Psoas muscle (tissue), 8 donors: ENCODE measurements around the gene SUSD2. TPM values are rescaled to one million over a fixed set of nuclear protein-coding genes. Genes with fewer than 3 reads are reported as not detected.

Experiments used
- ATAC-seq, 4 donors: fragments of 200-7000 bp; cut with Tn5 transposase; one replicate each; pipeline ENCODE4 v1.9.1; 2020; ENCODE audit warnings: moderate library complexity in 3 of 4, mild to moderate bottlenecking in 2 of 4
- DNase-seq, 2 donors: peaks; one replicate each; pipeline ENCODE4 v3.0.0-alpha.2; 2020
- H3K27ac ChIP-seq: fragments of 200-600 bp; one replicate; pipeline ENCODE4 v1.8.0; 2022
- H3K27me3 ChIP-seq, 3 donors: fragments of 200-600 bp in 1 of 3; one replicate each; pipeline versions ENCODE4 v1.6.1 to v1.8.0; 2013 to 2022; ENCODE audit warnings: low read length in 2 of 3, mild to moderate bottlenecking in 2 of 3, moderate library complexity in 1 of 3; ENCODE audit not compliant: insufficient read depth in 3 of 3
- H3K36me3 ChIP-seq, 2 donors: fragments of 200-600 bp in 1 of 2; one replicate each; pipeline versions ENCODE4 v1.6.1 to v1.8.0; 2013 to 2022; ENCODE audit warnings: low read depth in 1 of 2, mild to moderate bottlenecking in 1 of 2, moderate library complexity in 1 of 2; ENCODE audit not compliant: insufficient read depth in 1 of 2
- H3K4me1 ChIP-seq: fragments of 200-600 bp; one replicate; pipeline ENCODE4 v1.8.0; 2022
- H3K4me3 ChIP-seq: fragments of 200-600 bp; one replicate; pipeline ENCODE4 v1.8.0; 2022; ENCODE audit warnings: mild to moderate bottlenecking
- H3K9me3 ChIP-seq: fragments of 200-600 bp; one replicate; pipeline ENCODE4 v1.8.0; 2022
- WGBS, 3 donors: extraction: QIAGEN DNeasy Blood & Tissue Kit; methylation state at CpG; one replicate each; pipeline versions ENCODE4 v1.1.6 to v1.1.7; 2013; 5-methylcytosine and 5-hydroxymethylcytosine counted together
- intact Hi-C, 2 donors: fragments of 100-400 bp; cut with DNase I; formaldehyde crosslinking; loops; one replicate each; pipeline versions ENCODE4 v1.11.0 to v1.14.2; 2022
- polyA plus RNA-seq, 3 donors: library from polyadenylated mRNA; stranded (reverse); fragments of 200-250 nt; gene quantifications; one replicate each; pipeline ENCODE4 v1.2.3, GENCODE V29; 2013
- total RNA-seq, 4 donors: library from RNA; stranded (reverse); fragmentation: NEBNext Ultra II Directional in 2 of 4; extraction: Animal tissue kit (Norgen Biotek cat#: 25700) in 2 of 4; gene quantifications; one replicate each; pipeline versions ENCODE4 v1.2.1 to v1.2.4, GENCODE V29; 2021 to 2023
- TF ChIP-seq, protein P1 (sequence below): fragments of 200-600 bp; IDR thresholded peaks from one replicate; pipeline ENCODE4 v1.8.0; 2022; ENCODE audit warnings: antibody characterized with exemption
- donor health status: healthy with polysubstance abuse.
- donor health status: DM: no; HTN: no; CAD: no; lungs with moderate emphysema.
- donor health status: Bipolar disorder and iron deficiency.
- donor health status: healthy.
- donor health status: DM: yes; HTN: yes; CAD: no.
- donor health status: DM: no; HTN: no; CAD: no.
- donor health status: DM: no; HTN: no; CAD: no.
- donor health status: DM: yes; HTN: yes; CAD: no.

SUSD2 gene
- total and polyA plus RNA-seq, 7 donors: 1.1 to 1.8 (median 1.3) TPM

DNA sequence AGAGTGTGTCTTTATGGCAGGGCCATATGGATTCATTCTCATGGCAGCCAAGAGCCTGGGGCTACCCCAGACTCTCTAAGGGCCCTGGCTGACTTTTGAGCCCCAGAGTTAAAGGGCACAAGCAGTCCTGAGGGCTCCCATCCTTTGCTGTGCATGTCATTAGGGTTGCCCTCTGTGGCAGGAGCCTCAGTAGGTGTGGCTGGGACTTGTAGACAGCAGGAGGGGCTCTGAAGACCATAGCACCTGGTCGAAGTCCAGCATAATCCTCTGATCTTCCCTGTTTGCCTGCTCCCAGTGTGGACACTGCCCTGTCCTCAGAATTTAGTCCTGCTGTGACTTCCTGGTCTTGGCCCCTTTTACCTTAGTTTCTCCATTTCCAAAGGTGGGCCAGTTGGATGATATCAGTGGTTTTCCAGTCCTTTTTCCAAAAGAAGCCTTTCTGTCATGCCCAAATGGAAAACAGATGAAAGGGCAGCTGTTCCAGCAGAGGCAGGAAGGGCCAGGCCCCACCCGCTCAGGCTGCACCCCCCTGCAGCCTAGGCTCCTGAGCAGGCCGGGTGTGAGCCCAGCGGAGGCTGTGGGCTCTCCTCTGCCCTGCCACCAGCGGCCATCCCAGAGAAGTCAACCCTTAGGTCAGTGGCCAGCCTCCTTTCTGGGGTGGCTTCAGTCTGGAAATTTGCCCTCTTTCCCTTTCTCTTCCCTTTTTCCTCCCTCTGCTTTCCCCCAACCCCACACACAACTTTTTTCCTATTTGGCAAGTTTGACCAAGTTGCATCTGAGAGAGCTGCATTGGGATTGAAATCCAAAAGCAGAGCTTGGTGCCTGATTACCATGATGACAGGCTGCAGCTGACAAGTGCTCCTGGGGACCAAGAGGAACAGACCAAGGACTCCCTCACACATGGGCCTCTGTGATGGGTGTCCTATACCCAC lies 32.8 kb upstream of the SUSD2 start:
- WGBS, 3 donors: 61 to 84% (median 79%) methylated on average over 5 of the region's 5 CpGs
- intact Hi-C loops: no loop called here

DNA sequence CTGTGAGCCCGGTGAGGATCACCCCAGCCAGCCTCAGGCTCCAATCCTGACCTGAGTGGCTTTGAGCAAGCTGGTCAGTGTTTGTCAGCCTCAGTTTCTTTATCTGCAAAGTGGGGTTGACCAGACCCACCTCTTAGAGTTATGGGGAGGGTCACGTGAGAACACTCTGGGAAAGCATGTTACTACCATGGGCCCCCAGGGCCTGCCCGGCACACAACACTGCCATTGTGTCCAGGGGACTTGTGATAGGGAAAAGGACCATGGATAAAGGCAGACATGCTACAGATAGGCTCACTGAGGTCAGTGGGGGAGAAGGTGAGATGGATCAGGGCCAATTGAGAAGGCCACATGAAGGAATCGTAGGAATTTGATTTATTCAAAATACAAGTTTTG lies 32.1 kb upstream of the SUSD2 start:
- H3K36me3 ChIP-seq: no peaks in the 10 kb centered on the region
- ATAC-seq (no peak), DNase-seq (no peak)
- H3K4me1 ChIP-seq: peaks cover 27% of the 10 kb centered on the region
- intact Hi-C loops: no loop called here
- H3K27ac ChIP-seq: no peak overlapping the region
- H3K27me3 ChIP-seq: no peaks in the 10 kb centered on the region
- H3K4me3 ChIP-seq: no peak overlapping the region
- no peaks in the 10 kb centered on the region for H3K9me3 ChIP-seq
- TF ChIP-seq, protein P1, sequence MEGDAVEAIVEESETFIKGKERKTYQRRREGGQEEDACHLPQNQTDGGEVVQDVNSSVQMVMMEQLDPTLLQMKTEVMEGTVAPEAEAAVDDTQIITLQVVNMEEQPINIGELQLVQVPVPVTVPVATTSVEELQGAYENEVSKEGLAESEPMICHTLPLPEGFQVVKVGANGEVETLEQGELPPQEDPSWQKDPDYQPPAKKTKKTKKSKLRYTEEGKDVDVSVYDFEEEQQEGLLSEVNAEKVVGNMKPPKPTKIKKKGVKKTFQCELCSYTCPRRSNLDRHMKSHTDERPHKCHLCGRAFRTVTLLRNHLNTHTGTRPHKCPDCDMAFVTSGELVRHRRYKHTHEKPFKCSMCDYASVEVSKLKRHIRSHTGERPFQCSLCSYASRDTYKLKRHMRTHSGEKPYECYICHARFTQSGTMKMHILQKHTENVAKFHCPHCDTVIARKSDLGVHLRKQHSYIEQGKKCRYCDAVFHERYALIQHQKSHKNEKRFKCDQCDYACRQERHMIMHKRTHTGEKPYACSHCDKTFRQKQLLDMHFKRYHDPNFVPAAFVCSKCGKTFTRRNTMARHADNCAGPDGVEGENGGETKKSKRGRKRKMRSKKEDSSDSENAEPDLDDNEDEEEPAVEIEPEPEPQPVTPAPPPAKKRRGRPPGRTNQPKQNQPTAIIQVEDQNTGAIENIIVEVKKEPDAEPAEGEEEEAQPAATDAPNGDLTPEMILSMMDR: no peak
- 94 to 95% (median 95%) methylated on average over 4 of the region's 4 CpGs for WGBS, 3 donors

More for the DNA sequence above, 32.8 kb upstream of the SUSD2 start:
- DNase-seq (no peak), ATAC-seq (no peak)
- Histone ChIP-seq H3K4me3 (no peak overlapping the region), H3K4me1 (peaks cover 31% of the 10 kb centered on the region), H3K36me3 (no peaks in the 10 kb centered on the region), H3K27me3 (no peaks in the 10 kb centered on the region), H3K9me3 (no peaks in the 10 kb centered on the region), H3K27ac (peak overlapping the region; percentile 50)
- TF ChIP-seq, protein P1: no peak

DNA sequence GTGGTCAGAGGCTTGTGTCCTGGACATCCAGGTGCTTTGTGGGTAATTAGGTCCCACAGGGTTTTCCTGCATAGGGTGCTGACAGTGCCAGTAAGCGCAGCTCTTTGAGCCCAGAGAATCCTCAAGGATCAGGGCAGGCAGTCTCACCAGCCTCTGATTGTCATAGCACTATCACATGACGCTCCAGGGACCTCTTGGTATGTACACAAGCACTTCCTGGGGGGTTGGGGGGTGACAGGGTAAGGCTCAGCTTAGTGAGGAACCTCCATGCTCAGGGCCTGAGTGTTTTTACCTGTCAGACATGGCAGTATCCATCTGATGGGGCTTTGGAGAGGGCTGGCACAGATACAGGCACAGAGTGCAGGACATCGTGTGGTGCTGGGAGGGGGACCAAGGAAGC lies 27.9 kb upstream of the SUSD2 start:
- WGBS, 3 donors: 84 to 94% (median 91%) methylated on average over 3 of the region's 3 CpGs
- H3K36me3 ChIP-seq: no peaks in the 10 kb centered on the region
- TF ChIP-seq, protein P1: no peak
- intact Hi-C loops: loop anchor here in 1 of 2 donors (5.0 kb wide), 1 partner anchor 46 kb away; no protein-coding TSS in a partner anchor
- no peak overlapping the region for H3K4me3 ChIP-seq
- no peak for DNase-seq
- no peak for ATAC-seq
- peaks cover 10% of the 10 kb centered on the region for H3K4me1 ChIP-seq
- H3K27me3 ChIP-seq: no peaks in the 10 kb centered on the region
- no peak overlapping the region for H3K27ac ChIP-seq
- no peaks in the 10 kb centered on the region for H3K9me3 ChIP-seq

DNA sequence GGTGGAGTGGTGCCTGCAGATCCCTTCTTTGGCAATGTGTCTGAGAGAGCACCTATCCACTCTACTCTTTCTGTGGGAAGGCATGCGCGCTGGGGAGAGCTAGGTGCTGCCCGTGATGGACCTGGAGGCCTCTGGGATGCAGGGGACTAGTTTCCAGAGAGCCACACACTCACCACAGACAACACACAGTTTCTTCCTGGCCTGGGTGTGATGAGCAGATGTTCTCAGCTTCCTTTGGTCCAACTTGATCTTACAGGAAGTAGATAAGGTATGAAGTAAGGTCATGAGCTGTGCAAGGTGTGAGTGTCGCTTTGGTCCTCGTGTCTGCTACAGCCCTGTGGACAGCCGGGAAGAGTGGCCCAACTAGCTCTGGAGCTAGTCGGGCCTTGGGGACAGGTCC lies 27.3 kb upstream of the SUSD2 start:
- Histone ChIP-seq H3K36me3 (no peaks in the 10 kb centered on the region), H3K27ac (no peak overlapping the region), H3K4me1 (peaks cover 10% of the 10 kb centered on the region), H3K27me3 (no peaks in the 10 kb centered on the region), H3K4me3 (no peak overlapping the region), H3K9me3 (no peaks in the 10 kb centered on the region)
- intact Hi-C loops: loop anchor here in 1 of 2 donors (5.0 kb wide), 1 partner anchor 47 kb away; no protein-coding TSS in a partner anchor
- TF ChIP-seq, protein P1: no peak
- no peak for ATAC-seq
- 93 to 96% (median 95%) methylated on average over 7 of the region's 7 CpGs for WGBS, 3 donors
- DNase-seq: no peak
